ENCODE results near the gene TASP1.

Gene TASP1

DNA sequence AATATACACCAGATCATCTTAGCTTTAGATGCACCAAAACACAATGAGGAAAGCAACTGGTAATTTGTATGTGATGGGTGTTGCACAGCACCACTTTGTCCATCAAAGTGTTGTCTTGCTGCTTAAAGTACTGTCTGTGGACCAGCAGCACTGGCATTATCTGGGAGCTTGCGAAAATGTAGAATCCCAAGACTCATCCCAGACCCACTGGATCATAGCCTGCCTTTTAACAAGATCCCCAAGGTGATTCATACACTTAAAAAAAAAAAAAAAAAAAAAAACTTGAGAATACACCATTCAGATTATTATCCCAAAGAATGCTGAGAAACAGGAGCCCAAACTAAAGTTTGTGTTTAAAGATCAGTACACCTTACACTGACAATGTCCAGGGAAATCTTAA, 123.4 kb downstream of the TASP1 start:
- TF ChIP-seq, protein P1, sequence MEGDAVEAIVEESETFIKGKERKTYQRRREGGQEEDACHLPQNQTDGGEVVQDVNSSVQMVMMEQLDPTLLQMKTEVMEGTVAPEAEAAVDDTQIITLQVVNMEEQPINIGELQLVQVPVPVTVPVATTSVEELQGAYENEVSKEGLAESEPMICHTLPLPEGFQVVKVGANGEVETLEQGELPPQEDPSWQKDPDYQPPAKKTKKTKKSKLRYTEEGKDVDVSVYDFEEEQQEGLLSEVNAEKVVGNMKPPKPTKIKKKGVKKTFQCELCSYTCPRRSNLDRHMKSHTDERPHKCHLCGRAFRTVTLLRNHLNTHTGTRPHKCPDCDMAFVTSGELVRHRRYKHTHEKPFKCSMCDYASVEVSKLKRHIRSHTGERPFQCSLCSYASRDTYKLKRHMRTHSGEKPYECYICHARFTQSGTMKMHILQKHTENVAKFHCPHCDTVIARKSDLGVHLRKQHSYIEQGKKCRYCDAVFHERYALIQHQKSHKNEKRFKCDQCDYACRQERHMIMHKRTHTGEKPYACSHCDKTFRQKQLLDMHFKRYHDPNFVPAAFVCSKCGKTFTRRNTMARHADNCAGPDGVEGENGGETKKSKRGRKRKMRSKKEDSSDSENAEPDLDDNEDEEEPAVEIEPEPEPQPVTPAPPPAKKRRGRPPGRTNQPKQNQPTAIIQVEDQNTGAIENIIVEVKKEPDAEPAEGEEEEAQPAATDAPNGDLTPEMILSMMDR (IDR thresholded peaks at IDR 0.05), result no peak
- H3K4me3 Mint-ChIP-seq, result no peak overlapping the region
- H3K27ac Mint-ChIP-seq, result peak overlapping the region; percentile 12
- no peaks in the 10 kb centered on the region for H3K27me3 Mint-ChIP-seq (ENCODE audit: low read depth, poor library complexity)
- DNase-seq, result no peak
- no peaks in the 10 kb centered on the region for H3K4me1 Mint-ChIP-seq
- H3K9me3 Mint-ChIP-seq, result peaks cover 21% of the 10 kb centered on the region
- peaks cover 80% of the 10 kb centered on the region for H3K36me3 Mint-ChIP-seq (ENCODE audit: low read depth)

DNA sequence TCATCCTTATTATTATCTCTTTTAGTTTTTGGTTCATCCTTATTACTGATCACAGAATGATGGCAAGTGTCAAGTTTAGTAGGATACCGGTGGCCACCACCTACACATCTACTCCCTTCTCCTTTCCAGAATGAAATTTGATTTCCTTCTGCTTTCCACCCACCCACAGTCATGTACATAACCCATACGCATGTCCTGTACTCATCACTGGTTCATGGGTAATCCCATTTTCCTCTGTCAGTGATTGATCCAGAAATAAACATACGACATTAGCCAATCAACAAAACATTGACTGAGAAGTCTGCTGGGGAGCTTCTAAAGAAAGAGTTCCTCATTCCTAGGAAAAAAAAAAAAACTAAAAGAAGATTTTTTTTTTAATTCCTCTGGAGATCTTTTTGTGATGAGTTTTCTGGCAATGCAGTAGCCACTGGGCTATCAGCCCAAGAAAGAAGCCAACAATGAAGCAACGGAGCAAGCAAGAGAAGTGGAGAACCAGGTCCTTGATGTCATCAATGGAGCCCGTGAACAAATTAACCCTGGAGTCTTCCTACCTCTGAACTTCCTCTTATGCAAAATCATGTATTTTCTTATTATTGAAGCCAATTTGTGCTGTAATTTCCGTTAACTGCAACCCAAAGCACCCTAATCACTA, 127.8 kb downstream of the TASP1 start:
- no peak overlapping the region for H3K27ac Mint-ChIP-seq
- TF ChIP-seq, protein P1 (IDR thresholded peaks at IDR 0.05), result no peak
- H3K36me3 Mint-ChIP-seq (ENCODE audit: low read depth), result peaks cover 91% of the 10 kb centered on the region
- DNase-seq, result no peak
- H3K4me1 Mint-ChIP-seq, result no peaks in the 10 kb centered on the region
- H3K4me3 Mint-ChIP-seq, result no peak overlapping the region
- no peaks in the 10 kb centered on the region for H3K27me3 Mint-ChIP-seq (ENCODE audit: low read depth, poor library complexity)
- H3K9me3 Mint-ChIP-seq, result peaks cover 59% of the 10 kb centered on the region

DNA sequence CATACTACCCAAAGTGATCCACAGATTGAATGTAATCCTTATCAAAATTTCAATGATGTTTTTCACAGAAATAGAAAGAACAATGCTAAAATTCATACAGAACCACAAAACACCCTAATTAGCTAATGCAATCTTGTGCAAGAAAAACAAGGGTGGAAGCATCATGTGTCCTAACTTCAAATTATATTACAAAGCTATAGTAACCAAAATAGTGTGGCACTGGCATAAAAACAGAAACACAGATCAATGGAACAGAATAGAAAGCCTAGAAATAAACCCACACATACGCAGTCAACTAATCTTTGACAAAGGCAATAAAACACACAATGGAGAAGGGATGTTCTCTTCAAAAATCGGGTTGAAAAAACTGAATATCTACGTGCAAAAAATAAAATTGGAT, 131.1 kb downstream of the TASP1 start:
- TF ChIP-seq, protein P1 (IDR thresholded peaks at IDR 0.05), result no peak
- DNase-seq, result no peak
- Mint-ChIP-seq H3K4me1 (no peaks in the 10 kb centered on the region), H3K4me3 (no peak overlapping the region), H3K27ac (no peak overlapping the region), H3K27me3 (ENCODE audit: low read depth, poor library complexity) (no peaks in the 10 kb centered on the region), H3K36me3 (ENCODE audit: low read depth) (peaks cover 99% of the 10 kb centered on the region), H3K9me3 (peaks cover 88% of the 10 kb centered on the region)

DNA sequence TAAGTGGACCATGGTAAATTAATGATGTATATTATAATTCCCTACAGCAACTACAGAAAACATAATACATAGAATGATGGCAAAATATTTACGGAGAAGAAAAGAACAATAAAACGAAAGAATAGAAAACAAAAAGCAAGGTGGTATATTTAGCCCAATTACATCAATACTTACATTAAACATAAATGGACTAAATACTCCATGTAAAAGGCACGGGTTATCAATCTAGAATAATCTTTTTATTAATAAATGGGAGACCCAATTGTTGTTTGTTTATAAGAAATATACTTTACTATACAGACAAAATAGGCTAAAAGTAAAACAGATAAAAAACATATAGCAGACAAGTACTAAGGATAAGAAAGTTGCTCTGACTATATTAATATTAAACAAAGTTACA, 137.2 kb downstream of the TASP1 start:
- Mint-ChIP-seq H3K36me3 (ENCODE audit: low read depth) (peaks cover 100% of the 10 kb centered on the region), H3K4me3 (no peak overlapping the region), H3K4me1 (no peaks in the 10 kb centered on the region), H3K27ac (no peak overlapping the region), H3K9me3 (peaks cover 94% of the 10 kb centered on the region), H3K27me3 (ENCODE audit: low read depth, poor library complexity) (no peaks in the 10 kb centered on the region)
- TF ChIP-seq, protein P1 (IDR thresholded peaks at IDR 0.05), result no peak
- no peak for DNase-seq

DNA sequence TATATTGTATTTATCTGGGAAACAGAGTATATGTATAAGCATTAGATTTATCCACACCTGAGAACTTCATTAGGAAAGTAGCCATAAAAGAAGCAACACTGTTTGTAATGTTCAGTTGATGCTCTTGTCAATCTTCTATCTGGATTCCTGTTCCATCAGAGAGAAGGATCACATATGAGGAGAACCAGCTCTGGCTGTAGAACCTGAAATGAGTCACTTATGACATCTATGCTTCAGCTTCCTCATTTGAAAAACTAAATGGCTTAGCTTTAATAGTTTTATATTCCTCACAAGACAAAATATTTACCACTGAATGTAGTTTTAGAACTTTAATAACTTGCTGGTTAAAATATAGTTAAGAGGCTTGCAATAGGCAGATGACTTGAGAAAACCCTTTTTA, 144.7 kb downstream of the TASP1 start:
- peaks cover 23% of the 10 kb centered on the region for H3K9me3 Mint-ChIP-seq
- no peak overlapping the region for H3K4me3 Mint-ChIP-seq
- peaks cover 29% of the 10 kb centered on the region for H3K36me3 Mint-ChIP-seq (ENCODE audit: low read depth)
- DNase-seq, result no peak
- peaks cover 3% of the 10 kb centered on the region for H3K27me3 Mint-ChIP-seq (ENCODE audit: low read depth, poor library complexity)
- TF ChIP-seq, protein P1 (IDR thresholded peaks at IDR 0.05), result no peak
- H3K4me1 Mint-ChIP-seq, result peaks cover 22% of the 10 kb centered on the region
- H3K27ac Mint-ChIP-seq, result no peak overlapping the region

DNA sequence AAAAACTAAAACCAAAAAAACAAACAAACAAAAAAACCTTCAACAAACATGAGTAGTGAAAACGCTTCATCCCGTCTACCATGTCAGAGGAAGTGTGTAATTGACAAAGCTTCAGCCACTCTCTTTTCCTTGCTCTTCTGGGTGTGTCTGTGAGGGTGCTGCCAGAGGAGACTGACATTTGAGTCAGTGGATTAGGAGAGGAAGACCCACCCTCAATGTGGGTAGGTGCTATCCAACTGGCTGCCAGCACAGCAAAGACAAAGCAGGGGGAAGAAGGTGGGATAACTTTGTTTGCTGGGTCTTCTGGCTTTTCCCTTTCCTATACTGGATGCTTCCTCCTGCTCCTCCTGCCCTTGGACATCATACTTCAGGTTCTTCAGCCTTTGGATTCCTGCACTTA, 145.6 kb downstream of the TASP1 start:
- Mint-ChIP-seq H3K9me3 (peaks cover 15% of the 10 kb centered on the region), H3K4me1 (peaks cover 22% of the 10 kb centered on the region), H3K27ac (peak overlapping the region; percentile 87), H3K36me3 (ENCODE audit: low read depth) (peaks cover 20% of the 10 kb centered on the region), H3K27me3 (ENCODE audit: low read depth, poor library complexity) (peaks cover 3% of the 10 kb centered on the region), H3K4me3 (no peak overlapping the region)
- TF ChIP-seq, protein P1 (IDR thresholded peaks at IDR 0.05), result no peak
- DNase-seq, result no peak

Measured in nephron progenitor cell (in vitro differentiated cells).